ENCODE results near the gene ADAMTS7. TPM values are rescaled to one million over a fixed set of nuclear protein-coding genes. Genes with fewer than 3 reads are reported as not detected.
A peak's percentile ranks its signal among the peaks of the same experiment; 100 is the strongest.
"Not testable (repeated sequence)": the region's sequence is repeated elsewhere in the genome, so short reads cannot be mapped to it uniquely, and the experiment has no call there.

Gene ADAMTS7
- total RNA-seq, 4 donors from 2014 or later: 10.7 to 26.4 (median 18.5) TPM

GRCh38 chr15:78853500-78853899 is 42.2 kb upstream of the ADAMTS7 start:
- 90 to 93% methylated on average over 6 of the region's 6 CpGs for WGBS, 2 donors
- no peak for DNase-seq (ENCODE audit: low spot score in 2 of 2)
- Histone ChIP-seq H3K27ac (peak overlapping the region in 1 of 4 donors; percentile 35), H3K36me3 (no peaks in the 10 kb centered on the region), H3K9me3 (no peaks in the 10 kb centered on the region), H3K27me3 (no peaks in the 10 kb centered on the region), H3K4me1 (no peaks in the 10 kb centered on the region), H3K4me3 (no peak overlapping the region)
- TF ChIP-seq EP300 (IDR thresholded peaks at IDR 0.05) (no peak), POLR2A (IDR thresholded peaks at IDR 0.05) (no peak), CTCF (IDR thresholded peaks at IDR 0.05) (no peak)

GRCh38 chr15:78850941-78851755 is 39.9 kb upstream of the ADAMTS7 start:
- Histone ChIP-seq H3K9me3 (no peaks in the 10 kb centered on the region), H3K27ac (peak overlapping the region in 3 of 4 donors; percentile 56 to 66 (median 64)), H3K27me3 (no peaks in the 10 kb centered on the region), H3K4me3 (no peak overlapping the region), H3K4me1 (no peaks in the 10 kb centered on the region), H3K36me3 (no peaks in the 10 kb centered on the region)
- DNase-seq (ENCODE audit: low spot score in 2 of 2): no peak
- TF ChIP-seq CTCF (IDR thresholded peaks at IDR 0.05) (no peak), EP300 (IDR thresholded peaks at IDR 0.05) (no peak)
- WGBS, 2 donors: 25 to 33% methylated on average over 6 of the region's 6 CpGs

- no peak for TF ChIP-seq POLR2A (IDR thresholded peaks at IDR 0.05)
- Histone ChIP-seq H3K27me3 (no peaks in the 10 kb centered on the region), H3K4me3 (no peak overlapping the region), H3K4me1 (no peaks in the 10 kb centered on the region), H3K36me3 (no peaks in the 10 kb centered on the region), H3K27ac (peak overlapping the region in 2 of 4 donors; percentile 64 to 66), H3K9me3 (no peaks in the 10 kb centered on the region)
- no peak for DNase-seq (ENCODE audit: low spot score in 2 of 2)
- 66 to 67% methylated on average over 2 of the region's 2 CpGs for whole genome bisulfite sequencing, 2 donors
Observed at GRCh38 chr15:78850352-78850751, 39.1 kb upstream of the ADAMTS7 start.

GRCh38 chr15:78847387-78847906 is 36.2 kb upstream of the ADAMTS7 start:
- H3K4me1 ChIP-seq; H3K9me3 ChIP-seq; H3K27ac ChIP-seq; DNase-seq (ENCODE audit: low spot score in 2 of 2); H3K27me3 ChIP-seq; H3K4me3 ChIP-seq; H3K36me3 ChIP-seq: not testable (repeated sequence)
- WGBS, 2 donors: 75% methylated on average over 15 of the region's 15 CpGs

GRCh38 chr15:78846906-78847305 is 35.6 kb upstream of the ADAMTS7 start:
- H3K4me3 ChIP-seq; DNase-seq (ENCODE audit: low spot score in 2 of 2); H3K9me3 ChIP-seq; H3K36me3 ChIP-seq; H3K4me1 ChIP-seq; H3K27ac ChIP-seq; H3K27me3 ChIP-seq: not testable (repeated sequence)
- WGBS, 2 donors: 98% methylated on average over 10 of the region's 27 CpGs; no CpG with 5 or more reads in 1 of the 2 donors

- peak overlapping the region in 2 of 4 donors; percentile 6 to 50 for H3K27ac ChIP-seq
- H3K36me3 ChIP-seq: no peaks in the 10 kb centered on the region
- no peaks in the 10 kb centered on the region for H3K27me3 ChIP-seq
- no peak for DNase-seq (ENCODE audit: low spot score in 2 of 2)
- WGBS, 2 donors: 77 to 86% methylated on average over 3 of the region's 3 CpGs
- no peak overlapping the region for H3K4me3 ChIP-seq
- TF ChIP-seq EP300 (IDR thresholded peaks at IDR 0.05): no peak
- TF ChIP-seq CTCF (IDR thresholded peaks at IDR 0.05): no peak
- no peak for TF ChIP-seq POLR2A (IDR thresholded peaks at IDR 0.05)
- H3K9me3 ChIP-seq: no peaks in the 10 kb centered on the region
- H3K4me1 ChIP-seq: peaks cover 0 to 15% (median 5%) of the 10 kb centered on the region in 4 donors
Observed at GRCh38 chr15:78842519-78842918, 31.3 kb upstream of the ADAMTS7 start.
